Progenitor cell of endocrine pancreas (in vitro differentiated cells): Measurements from ENCODE around the gene PIM1. TPM values are rescaled to one million over a fixed set of nuclear protein-coding genes. Genes with fewer than 3 reads are reported as not detected.

Source experiments
- DNase-seq: peaks from one replicate; pipeline ENCODE4 v3.0.0; 2021; ENCODE audit warnings: low spot score; ENCODE audit not compliant: unreplicated experiment
- H3K27ac Mint-ChIP-seq: 2 replicates; pipeline ENCODE4 v1.8.0; 2021; ENCODE audit warnings: mild to moderate bottlenecking, moderate library complexity, mixed read lengths
- H3K27me3 Mint-ChIP-seq: 2 replicates; pipeline ENCODE4 v1.8.0; 2021; ENCODE audit warnings: mixed read lengths
- H3K36me3 Mint-ChIP-seq: 2 replicates; pipeline ENCODE4 v1.8.0; 2022; ENCODE audit warnings: mixed read lengths; ENCODE audit not compliant: insufficient read depth
- H3K4me1 Mint-ChIP-seq: 2 replicates; pipeline ENCODE4 v1.8.0; 2021; ENCODE audit warnings: low read depth, mixed read lengths
- H3K4me3 Mint-ChIP-seq: 2 replicates; pipeline ENCODE4 v1.8.0; 2021; ENCODE audit warnings: low read depth, mild to moderate bottlenecking, moderate library complexity, mixed read lengths
- H3K9me3 Mint-ChIP-seq: 2 replicates; pipeline ENCODE4 v1.8.0; 2021; ENCODE audit warnings: low read depth, mixed read lengths
- CTCF ChIP-seq: fragments of 200-600 bp; sonication (generic); IDR thresholded peaks from one replicate; pipeline ENCODE4 v1.5.0; 2021; ENCODE audit warnings: antibody characterized with exemption, mild to moderate bottlenecking; ENCODE audit not compliant: unreplicated experiment
- total RNA-seq: library from RNA; stranded (reverse); gene quantifications from 2 replicates; pipeline ENCODE4 v1.2.1, GENCODE V29; 2021

The PIM1 gene
- total RNA-seq, 1 donor from 2014 or later, result 19.7 TPM

GRCh38 chr6:37140145-37140544, 29.8 kb upstream of the PIM1 start:
- Mint-ChIP-seq H3K4me1 (peaks cover 42% of the 10 kb centered on the region), H3K27me3 (no peaks in the 10 kb centered on the region), H3K9me3 (no peaks in the 10 kb centered on the region), H3K36me3 (no peaks in the 10 kb centered on the region), H3K4me3 (no peak overlapping the region), H3K27ac (no peak overlapping the region)
- DNase-seq, result no peak
- TF ChIP-seq CTCF, result no peak

GRCh38 chr6:37141281-37142049, 28.5 kb upstream of the PIM1 start:
- Mint-ChIP-seq H3K4me3 (no peak overlapping the region), H3K27ac (peak overlapping the region; percentile 69), H3K9me3 (no peaks in the 10 kb centered on the region), H3K27me3 (no peaks in the 10 kb centered on the region), H3K4me1 (peaks cover 39% of the 10 kb centered on the region), H3K36me3 (no peaks in the 10 kb centered on the region)
- TF ChIP-seq CTCF, result no peak
- no peak for DNase-seq

GRCh38 chr6:37142050-37142614, 27.8 kb upstream of the PIM1 start:
- Mint-ChIP-seq H3K4me1 (peaks cover 32% of the 10 kb centered on the region), H3K36me3 (no peaks in the 10 kb centered on the region), H3K9me3 (no peaks in the 10 kb centered on the region), H3K4me3 (no peak overlapping the region), H3K27me3 (no peaks in the 10 kb centered on the region), H3K27ac (no peak overlapping the region)
- no peak for DNase-seq
- TF ChIP-seq CTCF, result no peak

- Mint-ChIP-seq H3K4me1 (peaks cover 26% of the 10 kb centered on the region), H3K27ac (no peak overlapping the region), H3K9me3 (no peaks in the 10 kb centered on the region), H3K27me3 (no peaks in the 10 kb centered on the region), H3K36me3 (no peaks in the 10 kb centered on the region), H3K4me3 (no peak overlapping the region)
- TF ChIP-seq CTCF, result no peak
- DNase-seq, result no peak
Observed at GRCh38 chr6:37143585-37143984, 26.4 kb upstream of the PIM1 start.

- Mint-ChIP-seq H3K4me3 (no peak overlapping the region), H3K27ac (no peak overlapping the region), H3K9me3 (no peaks in the 10 kb centered on the region), H3K27me3 (peaks cover 5% of the 10 kb centered on the region), H3K36me3 (no peaks in the 10 kb centered on the region), H3K4me1 (peaks cover 21% of the 10 kb centered on the region)
- no peak for TF ChIP-seq CTCF
- DNase-seq, result no peak
Observed at GRCh38 chr6:37145443-37145842, 24.5 kb upstream of the PIM1 start.
